Posterior cingulate gyrus (tissue), 11 donors: ENCODE measurements around the gene SZT2.
"Not testable (repeated sequence)": the region's sequence is repeated elsewhere in the genome, so short reads cannot be mapped to it uniquely, and the experiment has no call there.

Source experiments
- DNase-seq, 10 donors: peaks; one replicate each; pipeline versions ENCODE4 v3.0.0 to v3.0.0-alpha.2; 2020 to 2021; ENCODE audit warnings: mixed read lengths in 3 of 10
- intact Hi-C: fragments of 100-400 bp; cut with DNase I; formaldehyde crosslinking; loops from one replicate; pipeline ENCODE4 v1.15.1; 2023

SZT2 gene

DNA sequence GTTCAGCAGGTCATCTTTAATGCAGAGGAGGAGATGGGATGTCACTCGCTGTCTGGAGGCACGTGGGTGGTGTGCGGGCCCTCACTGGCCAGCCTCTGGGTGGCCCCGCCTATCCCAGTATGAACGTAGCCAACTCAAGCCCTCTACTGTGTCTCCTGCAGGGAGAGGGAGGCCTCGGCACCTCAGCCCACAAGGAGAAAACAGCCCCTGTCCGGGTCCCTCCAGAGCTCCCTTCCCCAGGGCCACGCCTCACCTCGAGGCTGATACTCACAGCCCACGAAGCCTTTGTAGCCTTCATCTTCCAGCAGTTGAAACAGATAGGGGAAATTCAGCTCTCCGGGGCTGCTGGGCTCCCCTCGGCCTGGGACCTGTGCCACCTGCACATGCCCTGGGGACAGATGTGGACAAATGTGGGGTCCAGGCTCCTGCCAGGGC is 61.5 kb downstream of the SZT2 start:
- intact Hi-C loops = loop anchor here (10.0 kb wide), 1 partner anchor 204 kb away; the partner anchor contains the start of gene KDM4A
- peak in 1 of 10 donors; percentile 72 for DNase-seq

DNA sequence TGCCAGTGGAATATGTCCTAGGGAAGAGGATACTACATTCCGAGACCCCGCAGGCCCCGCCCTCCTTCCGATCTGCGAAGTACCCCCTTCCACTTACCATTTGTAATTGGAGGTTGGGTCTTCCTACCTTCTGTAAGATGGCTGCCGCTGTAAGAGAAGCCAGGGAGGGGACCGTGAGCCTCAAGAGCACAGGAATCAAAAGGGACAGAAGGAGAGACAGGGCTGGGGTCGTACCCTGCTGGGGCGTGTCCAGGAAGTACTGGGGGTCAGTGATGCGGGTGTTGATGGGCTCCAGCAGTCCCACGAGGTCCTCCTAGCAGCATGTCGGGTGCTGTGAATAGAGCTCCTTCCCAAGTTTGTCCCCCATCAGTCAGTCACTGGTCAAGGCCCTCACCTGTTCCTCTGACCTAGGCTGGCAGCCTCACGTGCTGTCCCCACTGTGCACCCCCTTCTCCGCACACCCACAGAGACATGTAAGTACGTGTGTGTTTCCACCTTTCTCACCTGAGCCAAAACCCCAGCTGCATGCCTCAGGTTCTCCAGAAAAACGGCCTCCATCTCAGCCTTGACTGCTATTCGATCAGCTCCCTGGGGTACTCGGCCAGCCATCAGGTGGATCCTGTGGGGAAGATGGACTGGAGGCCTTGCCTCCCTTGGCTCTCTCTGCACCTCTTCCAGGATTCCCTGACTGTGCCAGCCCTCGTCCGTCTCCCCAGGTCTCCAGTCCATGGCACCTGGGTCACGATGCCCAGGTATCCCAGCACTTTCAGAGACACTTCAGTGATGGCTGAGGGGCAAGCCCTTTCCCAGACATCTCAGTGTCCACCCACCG is 62.2 kb downstream of the SZT2 start:
- intact Hi-C loops = loop anchor here (10.0 kb wide), 1 partner anchor 203 kb away; the partner anchor contains the start of gene KDM4A
- DNase-seq = peak in 1 of 10 donors; percentile 53

DNA sequence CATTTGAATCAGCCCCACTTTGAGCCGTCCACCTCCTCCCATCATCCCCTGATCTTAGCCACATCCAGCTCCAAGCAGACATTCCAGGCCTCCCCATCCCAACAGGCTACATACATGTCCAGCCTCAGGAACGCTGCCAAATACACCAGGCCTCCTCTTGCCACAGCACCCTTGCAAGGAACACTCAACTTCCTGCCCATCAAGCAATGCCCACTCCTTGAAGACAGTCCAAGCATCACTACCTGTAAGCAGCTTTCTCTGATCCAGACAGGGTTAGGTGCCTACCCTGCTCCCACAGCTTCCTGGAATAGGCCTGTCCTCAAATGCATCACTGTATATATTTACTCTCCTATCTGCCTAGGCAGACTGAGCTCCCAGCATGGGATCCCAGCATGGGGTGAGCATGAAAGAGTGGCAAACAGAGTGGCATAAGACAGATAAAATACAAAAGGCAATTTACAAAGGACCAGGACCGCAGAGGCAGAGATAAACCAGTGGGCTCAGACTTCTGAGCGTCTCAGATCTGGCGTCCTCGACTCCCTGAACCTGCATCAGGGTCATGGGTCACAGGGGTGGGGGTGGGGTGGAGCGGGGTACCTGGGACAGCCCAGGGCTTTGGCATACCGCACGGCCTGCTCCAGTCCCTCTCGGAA is 63.2 kb downstream of the SZT2 start:
- no peak for DNase-seq
- intact Hi-C loops = loop anchor here (10.0 kb wide), 1 partner anchor 202 kb away; the partner anchor contains the start of gene KDM4A

DNA sequence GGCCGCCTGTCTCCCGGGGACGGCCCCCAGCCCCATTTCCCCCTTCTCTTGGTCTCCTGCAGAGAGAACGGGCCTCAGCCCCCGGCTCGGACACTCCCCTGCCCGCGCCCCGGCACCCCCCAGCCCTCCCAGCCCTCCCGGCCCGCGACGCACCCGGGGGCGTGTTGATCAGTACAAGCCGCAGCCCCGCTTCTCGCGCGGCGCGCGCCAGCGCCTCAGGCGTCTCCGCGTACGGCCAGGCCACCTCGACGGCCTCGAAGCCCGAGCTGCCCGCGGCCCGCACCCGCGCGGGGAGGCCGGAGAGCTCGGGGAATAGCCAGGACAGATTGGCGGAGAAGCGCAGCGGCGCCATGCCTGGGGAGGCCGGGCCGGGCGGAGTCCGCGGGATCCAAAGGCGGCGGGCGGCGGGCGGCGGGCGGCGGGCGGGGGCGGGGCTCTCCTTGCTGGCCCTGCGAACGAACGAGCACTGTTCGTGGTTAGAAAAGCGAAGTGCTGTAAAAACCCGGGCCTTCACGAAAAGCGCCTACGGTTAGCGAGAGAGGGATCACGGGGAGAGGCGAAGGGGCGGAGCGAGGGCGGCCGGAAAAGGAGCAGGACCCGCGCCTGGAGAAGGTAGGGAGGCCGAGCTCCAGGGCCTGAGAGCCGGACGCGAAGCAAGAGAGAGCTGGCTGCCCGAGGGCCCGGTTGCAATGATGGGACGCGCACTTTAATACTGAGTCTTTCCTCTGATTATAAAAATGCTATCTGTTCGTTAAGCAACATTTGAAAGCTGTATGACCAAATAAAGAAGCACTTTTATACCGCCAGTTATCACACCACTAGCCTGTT is 64.0 kb downstream of the SZT2 start, which contains the start of gene HYI:
HYI (minus strand) TSS at position 490 of the 828 bp plus-strand sequence; CDS start at position 352, 138 bp downstream.
- intact Hi-C loops = loop anchor here (10.0 kb wide), 1 partner anchor 201 kb away; the partner anchor contains the start of gene KDM4A
- DNase-seq = peak; percentile 72 to 96 (median 80)

DNA sequence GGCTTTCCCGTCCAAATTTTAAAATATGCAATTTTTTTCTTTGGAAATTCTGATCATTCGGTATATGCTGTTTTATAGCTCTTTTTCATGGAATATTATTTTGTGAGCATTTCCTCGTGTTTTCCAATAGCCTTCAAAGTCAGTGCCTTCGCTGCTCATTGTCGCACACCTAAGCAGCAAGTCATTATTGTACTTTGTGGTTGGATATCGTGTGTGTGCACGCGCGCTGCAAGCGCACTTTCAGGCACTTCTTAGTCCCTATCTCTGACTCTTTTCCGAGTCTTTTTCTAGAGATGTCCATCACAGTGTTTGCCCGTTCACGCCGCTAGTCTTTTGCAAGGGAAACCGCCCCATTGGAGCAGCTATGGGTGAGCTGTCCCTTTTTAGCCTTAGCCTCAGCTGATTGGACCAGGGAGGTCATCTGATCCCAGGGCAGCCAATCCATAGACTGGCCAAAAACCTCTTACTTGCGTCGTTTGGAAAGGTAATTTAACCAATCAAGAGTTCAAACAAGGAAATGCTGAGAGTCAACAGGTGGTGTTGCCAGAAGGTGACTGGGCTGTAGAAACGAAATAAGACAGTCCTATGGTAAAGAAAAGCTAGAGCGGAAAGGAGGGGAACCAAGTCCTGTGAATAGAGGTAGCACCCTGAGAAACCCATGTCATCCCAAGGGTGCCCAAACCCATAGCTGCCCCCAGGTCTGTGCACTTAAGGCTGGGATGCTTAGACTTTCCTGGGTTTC is 64.7 kb downstream of the SZT2 start:
- intact Hi-C loops = loop anchor here (10.0 kb wide), 1 partner anchor 200 kb away; the partner anchor contains the start of gene KDM4A

DNA sequence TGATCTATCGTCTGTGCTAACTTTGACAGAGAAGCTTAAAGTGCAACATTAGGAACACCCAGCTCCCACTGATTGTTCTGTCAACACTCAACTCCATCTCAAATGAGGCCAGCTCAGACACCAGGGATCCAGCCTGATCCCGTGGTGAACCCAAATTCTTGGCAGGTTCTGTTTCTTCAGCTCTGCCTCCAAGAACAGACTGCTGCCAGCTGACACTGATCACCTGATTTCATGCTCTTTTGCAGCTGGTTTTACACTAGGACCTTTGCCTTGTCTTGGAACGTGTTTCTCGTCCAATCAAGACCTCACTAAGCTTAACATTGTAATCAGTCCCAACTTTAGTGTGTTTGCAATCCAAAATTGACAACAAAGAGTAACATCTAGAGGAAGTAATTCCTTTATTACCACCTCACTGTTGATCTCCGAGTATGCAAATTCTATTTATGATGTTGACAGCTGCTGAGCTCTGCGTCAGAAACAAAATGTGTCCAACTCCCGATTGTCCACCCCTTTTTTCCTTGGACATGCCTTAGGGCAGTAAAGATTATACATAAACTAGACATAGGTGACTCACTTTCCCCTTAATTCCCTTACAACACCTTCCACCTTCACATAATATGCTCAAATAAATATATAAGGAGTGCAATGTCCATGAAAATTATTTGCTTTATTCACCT is 65.7 kb downstream of the SZT2 start:
- intact Hi-C loops = loop anchor here (10.0 kb wide), 1 partner anchor 199 kb away; the partner anchor contains the start of gene KDM4A
- no peak for DNase-seq

More for the DNA sequence above, 64.7 kb downstream of the SZT2 start:
- peak in 9 of 10 donors; percentile 59 to 96 (median 77) for DNase-seq

DNA sequence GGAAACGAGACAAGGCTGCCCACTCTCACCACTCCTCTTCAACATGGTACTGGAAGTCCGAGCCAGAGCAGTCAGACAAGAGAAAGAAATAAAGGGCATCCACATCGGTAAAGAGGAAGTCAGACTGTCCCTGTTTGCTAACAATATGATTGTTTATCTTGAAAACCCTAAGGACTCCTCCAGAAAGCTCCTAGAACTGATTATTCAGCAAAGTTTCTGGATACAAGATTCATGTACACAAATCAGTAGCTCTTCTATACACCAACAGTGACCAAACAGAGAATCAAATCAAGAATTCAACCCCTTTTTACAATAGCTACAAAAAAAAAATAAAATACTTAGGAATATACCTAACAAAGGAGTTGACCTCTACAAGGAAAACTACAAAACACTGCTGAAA is 68.7 kb downstream of the SZT2 start:
- DNase-seq = not testable (repeated sequence)
- intact Hi-C loops = loop anchor here (10.0 kb wide), 1 partner anchor 196 kb away; the partner anchor contains the start of gene KDM4A

DNA sequence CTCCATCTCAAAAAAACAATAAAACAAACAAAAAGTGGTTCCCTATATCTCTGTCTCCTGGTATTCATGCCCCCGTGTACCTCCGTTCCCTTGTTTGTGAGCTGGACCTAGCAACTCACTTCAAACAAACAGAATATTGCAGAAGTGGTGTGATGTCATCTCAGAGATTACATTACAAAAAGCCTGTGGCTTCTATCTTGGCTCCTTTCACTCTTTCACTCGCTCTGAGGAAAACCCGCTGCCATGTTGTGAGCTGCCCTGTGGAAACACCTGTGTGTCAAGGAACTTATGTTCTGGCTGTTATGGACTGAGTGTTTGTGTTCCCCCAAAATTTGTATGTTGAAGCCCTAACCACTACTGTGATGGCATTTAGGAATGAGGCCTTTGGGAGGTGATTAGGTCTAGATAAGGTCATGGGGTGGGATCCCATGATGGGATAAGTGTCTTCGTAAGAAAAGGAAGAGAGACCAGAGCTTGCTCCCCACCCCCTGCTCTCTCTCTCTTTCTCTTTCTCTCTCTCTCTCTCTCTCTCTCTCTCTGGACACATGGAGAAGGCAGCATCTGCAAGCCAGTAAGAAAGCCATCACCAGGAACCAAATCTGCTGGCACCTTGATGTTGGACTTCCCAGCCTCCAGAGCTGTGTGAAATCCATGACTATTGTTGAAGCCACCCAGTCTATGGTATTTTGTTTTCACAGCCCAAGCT is 71.4 kb downstream of the SZT2 start:
- no peak for DNase-seq

DNA sequence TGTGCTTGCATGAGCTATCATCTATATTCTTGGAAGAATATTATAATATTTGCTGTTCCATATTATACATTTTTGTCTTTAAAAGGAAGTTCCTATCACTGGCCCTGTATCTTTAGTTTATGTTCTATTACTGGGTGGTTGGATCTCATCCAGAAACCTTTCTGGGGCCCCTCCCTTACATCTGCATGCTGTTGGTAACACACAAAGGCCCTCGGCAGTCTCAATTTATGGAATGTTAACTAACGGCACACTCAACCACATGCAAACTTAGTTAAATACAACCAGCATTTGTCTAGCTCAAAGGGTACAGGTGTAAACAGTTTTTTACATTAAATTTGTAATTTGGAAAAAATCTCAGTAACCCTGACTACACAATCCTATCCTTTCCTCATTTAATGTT is 73.8 kb downstream of the SZT2 start:
- DNase-seq = no peak
- intact Hi-C loops = no loop called here

More for the DNA sequence above, 71.4 kb downstream of the SZT2 start:
- intact Hi-C loops = no loop called here

DNA sequence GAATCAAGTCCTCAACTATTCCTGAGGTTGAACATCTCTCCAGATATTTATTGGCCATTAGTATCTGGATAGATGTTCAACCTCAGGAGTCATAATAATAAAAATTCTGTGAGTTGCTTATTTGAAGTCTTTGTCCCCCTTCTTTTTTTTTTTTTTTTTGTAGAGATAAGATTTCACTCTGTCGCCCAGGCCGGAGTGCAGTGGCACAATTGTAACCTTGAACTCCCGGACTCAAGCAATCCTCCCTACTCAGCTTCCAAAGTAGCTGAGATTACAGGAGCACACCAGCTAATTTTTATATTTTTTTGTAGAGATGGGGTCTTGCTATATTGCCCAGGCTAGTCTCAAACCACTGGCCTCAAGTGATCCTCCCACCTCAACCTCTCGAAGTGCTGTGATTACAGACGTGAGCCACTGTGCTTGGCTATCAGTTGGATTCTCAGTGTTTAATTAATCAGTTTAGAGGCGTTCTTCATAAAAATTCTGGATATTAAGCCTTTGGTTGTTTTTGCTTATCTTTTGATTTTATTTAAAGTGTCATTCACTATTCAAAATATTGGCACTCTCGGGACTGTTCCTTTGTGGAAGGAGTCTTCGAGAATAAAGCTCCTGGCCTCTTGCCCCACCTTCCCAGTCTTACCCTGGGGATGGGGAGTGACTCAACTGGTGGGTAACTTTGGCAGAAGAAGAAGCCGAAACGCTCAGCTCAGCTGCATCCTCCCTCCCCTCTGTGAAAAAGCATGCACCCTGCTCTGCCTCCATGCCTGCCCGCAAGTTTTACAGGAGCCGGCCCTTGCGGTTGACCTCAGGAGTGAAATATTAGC is 75.2 kb downstream of the SZT2 start:
- intact Hi-C loops = no loop called here
- DNase-seq = no peak

DNA sequence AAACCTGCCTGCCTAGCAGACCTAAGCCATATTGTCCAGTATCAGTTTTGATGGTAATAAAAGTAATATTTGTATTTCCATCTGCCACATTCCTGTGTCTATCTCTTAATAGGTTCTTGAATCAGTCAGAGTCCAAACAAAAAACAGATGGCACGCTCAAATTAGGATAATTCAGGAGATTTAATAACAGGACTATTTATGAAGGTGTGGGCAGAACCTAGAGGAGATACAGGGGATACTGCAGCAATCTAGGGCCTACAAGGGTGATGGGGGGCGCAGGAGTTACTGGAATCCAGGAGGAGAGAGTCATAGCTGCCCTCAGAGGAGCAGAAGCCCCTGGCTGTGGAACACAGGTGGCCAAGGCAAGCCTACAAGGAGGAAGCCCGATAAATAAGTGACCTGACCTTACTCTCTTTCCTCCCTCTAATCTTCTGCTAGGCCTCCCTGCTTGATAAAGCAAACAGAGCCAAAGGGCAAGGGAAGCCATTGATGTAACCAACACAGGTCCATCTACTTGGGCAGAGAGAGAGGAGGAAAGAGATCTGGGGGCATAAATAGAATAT is 75.9 kb downstream of the SZT2 start:
- DNase-seq = no peak
- intact Hi-C loops = no loop called here

DNA sequence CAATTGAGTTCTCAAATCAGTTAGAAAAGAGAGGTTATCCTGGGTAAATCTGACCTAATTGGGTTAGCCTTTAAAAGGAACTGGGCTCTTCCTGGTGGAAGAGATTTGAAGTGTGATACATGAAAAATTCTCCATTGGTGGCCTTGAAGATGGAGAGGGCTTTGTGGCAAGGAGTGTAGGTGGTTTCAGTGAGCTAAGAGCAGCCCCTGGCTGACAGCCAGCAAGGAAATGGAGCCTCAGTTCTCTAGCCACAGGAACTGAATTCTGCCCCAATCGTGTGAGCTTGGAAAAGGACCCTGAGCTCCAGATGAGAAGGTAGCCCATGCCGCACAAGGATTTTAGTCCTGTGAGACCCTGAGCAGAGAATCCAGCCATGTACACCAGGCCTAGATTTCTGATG is 76.7 kb downstream of the SZT2 start:
- intact Hi-C loops = no loop called here
- DNase-seq = no peak

DNA sequence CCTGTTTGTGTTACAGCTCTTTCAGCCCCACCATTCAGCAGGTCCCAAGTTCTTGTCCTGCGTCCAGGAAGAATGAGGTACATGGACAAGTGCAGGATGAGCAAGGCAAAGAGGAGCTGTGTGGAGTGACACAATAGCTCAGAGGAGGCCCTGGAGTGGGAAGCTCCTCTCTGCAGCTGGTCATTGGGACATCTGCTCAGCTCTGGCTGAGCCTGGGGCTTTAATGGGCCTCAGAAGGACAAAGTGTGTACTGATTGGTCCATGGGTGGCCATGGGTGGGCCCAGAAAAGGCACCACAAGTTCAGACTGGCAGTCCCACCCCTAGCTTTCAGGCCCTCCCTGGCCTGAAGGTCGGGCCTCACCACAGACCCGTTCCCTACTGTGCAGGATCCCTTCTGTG is 78.7 kb downstream of the SZT2 start:
- intact Hi-C loops = no loop called here
- peak in 1 of 10 donors; percentile 65 for DNase-seq

DNA sequence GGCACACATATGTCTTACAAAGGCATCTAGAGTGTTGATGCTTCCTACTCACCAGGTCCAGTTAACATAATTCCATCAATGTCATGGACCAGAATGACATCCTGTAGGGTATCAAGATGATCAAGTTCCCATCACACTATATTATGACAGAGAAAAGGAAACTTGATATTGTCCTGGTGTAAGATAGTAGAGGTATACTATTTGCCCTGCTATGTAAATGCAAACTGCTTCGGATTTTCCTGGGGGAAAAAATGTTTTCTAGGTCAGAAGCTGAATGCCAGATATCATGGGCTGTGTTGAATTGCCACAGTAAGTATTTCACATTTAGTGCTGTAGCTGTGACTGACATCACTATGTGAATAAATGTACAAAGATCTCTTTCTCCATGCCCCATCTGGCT is 80.2 kb downstream of the SZT2 start:
- intact Hi-C loops = no loop called here
- no peak for DNase-seq

DNA sequence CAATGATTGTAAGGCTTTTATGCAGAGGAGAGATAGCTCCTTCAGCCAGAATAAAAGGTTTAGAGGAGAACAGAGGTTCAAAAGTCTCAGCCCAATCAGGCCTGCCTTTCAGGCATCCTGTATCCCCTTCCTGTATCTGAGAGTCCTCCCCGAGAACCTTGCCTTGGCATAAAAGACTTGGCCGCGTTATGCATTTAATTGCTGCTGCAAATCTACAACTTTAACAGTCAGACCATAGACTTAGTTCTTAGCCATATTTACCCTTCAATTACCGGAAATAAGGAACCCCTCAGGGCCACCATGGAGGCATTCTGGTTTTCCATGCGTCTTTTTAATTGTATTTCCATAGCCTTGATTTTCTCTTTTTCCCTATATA is 82.4 kb downstream of the SZT2 start:
- intact Hi-C loops = no loop called here
- no peak for DNase-seq

DNA sequence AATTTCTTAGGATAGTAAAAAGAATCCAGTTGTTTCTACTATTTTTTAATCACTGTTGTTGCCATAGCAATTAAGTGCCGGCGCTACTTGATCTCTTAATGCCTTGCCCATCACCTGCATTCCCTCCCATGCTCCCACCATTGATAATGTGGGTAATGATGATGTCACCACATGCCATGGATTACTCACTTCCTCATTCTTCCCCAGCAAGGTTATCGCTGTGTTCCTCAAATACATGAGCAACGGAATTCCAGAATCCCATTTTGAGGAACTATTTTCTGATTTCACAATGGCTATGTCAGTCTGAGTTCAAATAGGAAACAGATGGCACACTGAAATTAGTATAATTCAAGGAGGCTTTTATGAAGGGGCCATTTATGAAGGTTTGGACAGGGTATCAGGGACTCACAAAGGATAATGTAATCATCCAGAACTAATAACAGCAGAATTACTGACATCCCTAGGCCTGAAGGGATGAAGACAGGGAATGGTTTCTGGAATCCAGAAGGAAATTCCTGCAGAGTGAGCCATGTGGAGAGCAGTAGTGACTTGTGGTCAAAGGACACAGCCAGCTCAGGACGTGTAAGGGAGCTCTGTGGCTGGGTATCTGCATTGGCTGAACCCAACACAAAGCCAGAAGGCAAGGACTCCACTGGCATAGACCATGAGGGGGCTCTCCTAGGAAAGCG is 82.9 kb downstream of the SZT2 start:
- intact Hi-C loops = not testable (repeated sequence)

DNA sequence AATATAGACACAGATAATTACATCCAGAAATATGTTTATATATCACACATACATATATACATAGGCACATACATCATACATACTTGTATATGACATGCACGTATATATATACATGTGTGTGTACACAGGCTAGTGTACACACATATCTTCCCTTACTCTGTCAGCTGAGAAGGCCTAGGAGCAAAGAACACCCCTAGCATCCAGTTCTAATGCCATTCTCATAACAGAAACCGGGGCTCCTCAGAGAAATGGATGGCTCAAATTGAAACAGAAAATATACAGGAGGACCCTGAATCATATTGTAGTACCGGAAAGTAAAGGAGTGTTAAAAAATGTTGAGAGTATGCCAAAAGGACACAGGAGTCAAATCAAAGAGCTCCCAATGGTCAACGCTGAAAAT is 83.8 kb downstream of the SZT2 start:
- DNase-seq = no peak
- intact Hi-C loops = no loop called here

More for the DNA sequence above, 82.9 kb downstream of the SZT2 start:
- not testable (repeated sequence) for DNase-seq
